Measurements from ENCODE around the gene SLC5A3. TPM values are rescaled to one million over a fixed set of nuclear protein-coding genes. Genes with fewer than 3 reads are reported as not detected.

SLC5A3 gene
- total RNA-seq (10 to 100 TPM in 1 of 4 donors, 1 to 10 TPM in 3; 2.6 to 12.8 (median 6.7) TPM), polyA plus RNA-seq (10 to 100 TPM in 1 of 3 donors, 1 to 10 TPM in 1, under 1 TPM in 1; 0.70 to 17.2 (median 2.9) TPM)
- long read RNA-seq, donor 1, full-length matches to known transcripts: 5 of 13 reads
- long read RNA-seq, donor 1, partial matches to known transcripts: 0 of 13 reads
- long read RNA-seq, donor 1, other reads (novel, unspliced or antisense): 8 of 13 reads
- long read RNA-seq, donor 2, partial matches to known transcripts: 0 of 6 reads
- long read RNA-seq, donor 2, other reads (novel, unspliced or antisense): 6 of 6 reads

GRCh38 chr21:34073032-34073748, at the start of gene SLC5A3, which contains the start of gene MRPS6:
SLC5A3 (plus strand) TSS chr21:34073578; CDS start chr21:34095199, 21,621 bp downstream.
MRPS6 (plus strand) TSS chr21:34073578; CDS start chr21:34073701, 123 bp downstream.
- DNase-seq: peak; percentile 87 to 92
- TF ChIP-seq CTCF (IDR thresholded peaks at IDR 0.05): no peak
- Histone ChIP-seq H3K4me1 (peaks cover 39% of the 10 kb centered on the region), H3K36me3 (ENCODE audit: insufficient read depth in 1 of 2, low read depth in 1 of 2) (peaks cover 0 to 3% of the 10 kb centered on the region in 2 donors), H3K4me3 (peak within 1 kb of the TSS; percentile 83), H3K27me3 (ENCODE audit: insufficient read depth in 3 of 3, low read length in 2 of 3) (no peaks in the 10 kb centered on the region), H3K27ac (peak within 1 kb of the TSS; percentile 79), H3K9me3 (no peaks in the 10 kb centered on the region)
- intact Hi-C loops (cut with DNase I): loop anchor here (2.0 to 10.0 kb wide), 4 partner anchors 54 to 274 kb away; no protein-coding TSS in a partner anchor
- 0 to 1% (median 1%) methylated on average over 30 to 92 of the region's 104 CpGs for WGBS, 3 donors
- ATAC-seq: peak; percentile 86 to 89 (median 88)

GRCh38 chr21:34023691-34024373, 49.5 kb upstream of the SLC5A3 start:
- no peaks in the 10 kb centered on the region for H3K4me1 ChIP-seq
- H3K9me3 ChIP-seq: no peaks in the 10 kb centered on the region
- intact Hi-C loops (cut with DNase I): no loop called here
- no peaks in the 10 kb centered on the region for H3K36me3 ChIP-seq (ENCODE audit: insufficient read depth in 1 of 2, low read depth in 1 of 2)
- WGBS, 3 donors: 58 to 66% (median 58%) methylated on average over 8 of the region's 8 CpGs
- ATAC-seq: no peak
- H3K27ac ChIP-seq: no peak overlapping the region
- DNase-seq: no peak
- TF ChIP-seq CTCF (IDR thresholded peaks at IDR 0.05): no peak
- H3K27me3 ChIP-seq (ENCODE audit: insufficient read depth in 3 of 3, low read length in 2 of 3): no peaks in the 10 kb centered on the region
- no peak overlapping the region for H3K4me3 ChIP-seq

GRCh38 chr21:34024374-34024693, 49.0 kb upstream of the SLC5A3 start:
- no peak overlapping the region for H3K4me3 ChIP-seq
- no peak for DNase-seq
- ATAC-seq: no peak
- no peak for TF ChIP-seq CTCF (IDR thresholded peaks at IDR 0.05)
- intact Hi-C loops (cut with DNase I): no loop called here
- no peaks in the 10 kb centered on the region for H3K4me1 ChIP-seq
- H3K36me3 ChIP-seq (ENCODE audit: insufficient read depth in 1 of 2, low read depth in 1 of 2): no peaks in the 10 kb centered on the region
- H3K27ac ChIP-seq: no peak overlapping the region
- no peaks in the 10 kb centered on the region for H3K27me3 ChIP-seq (ENCODE audit: insufficient read depth in 3 of 3, low read length in 2 of 3)
- H3K9me3 ChIP-seq: no peaks in the 10 kb centered on the region
- WGBS, 3 donors: 86 to 97% (median 88%) methylated on average over 3 of the region's 3 CpGs

DNA sequence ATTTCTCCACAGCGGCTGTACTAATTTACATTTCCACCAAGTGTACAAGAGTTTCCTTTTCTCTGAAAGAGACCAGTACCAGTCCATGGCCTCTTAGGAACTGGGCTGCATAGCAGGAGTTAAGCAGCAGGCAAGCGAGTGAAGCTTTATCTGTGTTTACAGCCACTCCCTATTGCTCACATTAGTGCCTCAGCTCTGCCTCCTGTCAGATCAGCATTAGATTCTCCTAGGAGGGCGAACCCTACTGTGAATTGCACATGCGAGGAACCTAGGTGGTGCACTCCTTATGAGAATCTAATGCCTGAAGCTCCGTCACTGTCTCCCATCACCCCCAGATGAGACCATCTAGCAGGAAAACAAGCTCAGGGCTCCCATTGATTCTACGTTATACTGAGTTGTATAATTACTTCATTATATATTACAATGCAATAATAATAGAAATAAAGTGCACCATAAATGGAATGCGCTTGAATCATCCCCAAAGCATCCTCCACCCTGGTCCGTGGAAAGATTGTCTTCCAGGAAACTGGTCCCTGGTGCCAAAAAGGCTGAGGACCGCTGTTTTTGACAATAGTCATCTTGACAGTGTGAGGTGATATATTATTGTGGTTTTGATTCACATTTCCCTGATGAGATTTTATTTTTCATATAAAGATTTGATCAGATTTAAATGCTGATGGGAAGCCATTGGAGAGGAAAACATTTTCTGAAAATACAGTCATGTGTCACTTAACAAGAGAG, 45.5 kb upstream of the SLC5A3 start:
- ATAC-seq (no peak), DNase-seq (no peak)
- H3K27ac ChIP-seq: no peak overlapping the region
- no peaks in the 10 kb centered on the region for H3K4me1 ChIP-seq
- 75 to 80% (median 79%) methylated on average over 8 to 9 of the region's 9 CpGs for WGBS, 3 donors
- no peaks in the 10 kb centered on the region for H3K9me3 ChIP-seq
- H3K4me3 ChIP-seq: no peak overlapping the region
- intact Hi-C loops (cut with DNase I): loop anchor here in 1 of 2 donors (5.0 kb wide), 1 partner anchor 49 kb away; no protein-coding TSS in a partner anchor
- H3K36me3 ChIP-seq (ENCODE audit: insufficient read depth in 1 of 2, low read depth in 1 of 2): no peaks in the 10 kb centered on the region
- no peaks in the 10 kb centered on the region for H3K27me3 ChIP-seq (ENCODE audit: insufficient read depth in 3 of 3, low read length in 2 of 3)
- no peak for TF ChIP-seq CTCF (IDR thresholded peaks at IDR 0.05)

Data from psoas muscle (tissue), 8 donors.